ENCODE results near the gene RNF25.

Gene RNF25

GRCh38 chr2:218710334-218710686 lies 38.5 kb upstream of the RNF25 start:
- TF ChIP-seq, protein P1, sequence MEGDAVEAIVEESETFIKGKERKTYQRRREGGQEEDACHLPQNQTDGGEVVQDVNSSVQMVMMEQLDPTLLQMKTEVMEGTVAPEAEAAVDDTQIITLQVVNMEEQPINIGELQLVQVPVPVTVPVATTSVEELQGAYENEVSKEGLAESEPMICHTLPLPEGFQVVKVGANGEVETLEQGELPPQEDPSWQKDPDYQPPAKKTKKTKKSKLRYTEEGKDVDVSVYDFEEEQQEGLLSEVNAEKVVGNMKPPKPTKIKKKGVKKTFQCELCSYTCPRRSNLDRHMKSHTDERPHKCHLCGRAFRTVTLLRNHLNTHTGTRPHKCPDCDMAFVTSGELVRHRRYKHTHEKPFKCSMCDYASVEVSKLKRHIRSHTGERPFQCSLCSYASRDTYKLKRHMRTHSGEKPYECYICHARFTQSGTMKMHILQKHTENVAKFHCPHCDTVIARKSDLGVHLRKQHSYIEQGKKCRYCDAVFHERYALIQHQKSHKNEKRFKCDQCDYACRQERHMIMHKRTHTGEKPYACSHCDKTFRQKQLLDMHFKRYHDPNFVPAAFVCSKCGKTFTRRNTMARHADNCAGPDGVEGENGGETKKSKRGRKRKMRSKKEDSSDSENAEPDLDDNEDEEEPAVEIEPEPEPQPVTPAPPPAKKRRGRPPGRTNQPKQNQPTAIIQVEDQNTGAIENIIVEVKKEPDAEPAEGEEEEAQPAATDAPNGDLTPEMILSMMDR (IDR thresholded peaks at IDR 0.05; ENCODE audit: low read depth, low read length): no peak
- Histone ChIP-seq H3K27me3 (ENCODE audit: insufficient read depth, low read depth, severe bottlenecking) (no peaks in the 10 kb centered on the region), H3K4me3 (ENCODE audit: low read depth, low read length) (no peak overlapping the region; the same call in 1 of the 2 replicates), H3K27ac (peak overlapping the region; percentile 38; the same call in 1 of the 2 replicates), H3K36me3 (peaks cover 8% of the 10 kb centered on the region), H3K9me3 (ENCODE audit: severe bottlenecking) (no peaks in the 10 kb centered on the region)
- no peak for DNase-seq

DNA sequence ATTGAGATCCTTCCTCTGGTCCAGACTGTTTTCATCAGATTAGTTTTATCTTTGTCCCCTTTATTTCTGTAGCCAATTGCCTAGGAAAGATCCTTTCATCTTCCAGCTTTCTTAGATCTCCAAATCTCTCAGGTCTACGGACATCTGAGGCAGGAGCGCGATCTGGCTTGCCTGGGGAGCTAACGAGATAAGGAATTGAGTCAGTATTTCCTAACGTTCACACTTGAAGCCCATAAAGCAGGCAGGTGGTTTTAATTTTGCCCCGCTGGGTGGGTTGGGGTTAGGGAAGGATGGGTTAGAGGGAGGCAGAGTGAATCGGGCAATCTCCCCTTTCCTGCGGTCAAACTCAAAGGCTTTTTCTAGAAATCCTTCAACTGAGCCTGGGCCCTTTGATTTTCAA lies 38.1 kb upstream of the RNF25 start:
- DNase-seq: no peak
- TF ChIP-seq, protein P1 (IDR thresholded peaks at IDR 0.05; ENCODE audit: low read depth, low read length): no peak
- Histone ChIP-seq H3K27me3 (ENCODE audit: insufficient read depth, low read depth, severe bottlenecking) (no peaks in the 10 kb centered on the region), H3K9me3 (ENCODE audit: severe bottlenecking) (no peaks in the 10 kb centered on the region), H3K4me3 (ENCODE audit: low read depth, low read length) (no peak overlapping the region), H3K36me3 (peaks cover 4% of the 10 kb centered on the region; the same call in 1 of the 2 replicates), H3K27ac (no peak overlapping the region)

GRCh38 chr2:218708086-218708485 lies 36.3 kb upstream of the RNF25 start:
- no peak overlapping the region for H3K27ac ChIP-seq
- no peak overlapping the region for H3K4me3 ChIP-seq (ENCODE audit: low read depth, low read length)
- no peaks in the 10 kb centered on the region for H3K9me3 ChIP-seq (ENCODE audit: severe bottlenecking)
- H3K36me3 ChIP-seq: peaks cover 3% of the 10 kb centered on the region; the same call in 1 of the 2 replicates
- DNase-seq: no peak
- no peaks in the 10 kb centered on the region for H3K27me3 ChIP-seq (ENCODE audit: insufficient read depth, low read depth, severe bottlenecking)
- TF ChIP-seq, protein P1 (IDR thresholded peaks at IDR 0.05; ENCODE audit: low read depth, low read length): no peak

DNA sequence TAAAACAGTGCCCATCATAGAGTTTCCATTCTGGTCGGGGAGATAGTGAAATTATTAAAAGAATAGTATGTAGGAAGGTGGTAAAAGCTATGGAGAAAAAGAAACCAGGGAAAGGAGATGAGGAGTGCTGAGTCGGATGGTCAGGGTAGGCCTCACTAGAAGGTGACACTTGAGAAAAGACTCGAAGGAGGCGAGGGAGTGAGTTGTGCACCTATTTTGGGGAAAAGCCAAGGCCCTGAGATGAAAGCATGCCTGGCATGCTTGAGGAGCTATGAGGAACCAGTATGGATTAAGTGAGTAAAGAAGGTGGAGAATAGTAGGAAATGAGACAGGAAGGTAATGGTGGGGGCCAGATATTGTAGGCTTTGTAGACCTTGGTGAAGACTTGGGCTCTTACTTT lies 31.5 kb upstream of the RNF25 start:
- no peaks in the 10 kb centered on the region for H3K9me3 ChIP-seq (ENCODE audit: severe bottlenecking)
- no peaks in the 10 kb centered on the region for H3K27me3 ChIP-seq (ENCODE audit: insufficient read depth, low read depth, severe bottlenecking)
- 0 out of 2 replicates have a peak, but pooled peaks cover 5% of the 10 kb centered on the region for H3K36me3 ChIP-seq
- TF ChIP-seq, protein P1 (IDR thresholded peaks at IDR 0.05; ENCODE audit: low read depth, low read length): no peak
- no peak for DNase-seq
- H3K27ac ChIP-seq: no peak overlapping the region
- H3K4me3 ChIP-seq (ENCODE audit: low read depth, low read length): no peak overlapping the region

GRCh38 chr2:218701806-218702205 lies 30.0 kb upstream of the RNF25 start:
- Histone ChIP-seq H3K27me3 (ENCODE audit: insufficient read depth, low read depth, severe bottlenecking) (no peaks in the 10 kb centered on the region), H3K27ac (no peak overlapping the region), H3K4me3 (ENCODE audit: low read depth, low read length) (no peak overlapping the region), H3K36me3 (0 out of 2 replicates have a peak, but pooled peaks cover 5% of the 10 kb centered on the region), H3K9me3 (ENCODE audit: severe bottlenecking) (no peaks in the 10 kb centered on the region)
- TF ChIP-seq, protein P1 (IDR thresholded peaks at IDR 0.05; ENCODE audit: low read depth, low read length): no peak
- no peak for DNase-seq

- no peaks in the 10 kb centered on the region for H3K9me3 ChIP-seq (ENCODE audit: severe bottlenecking)
- peaks cover 12% of the 10 kb centered on the region; the same call in 1 of the 2 replicates for H3K36me3 ChIP-seq
- no peak overlapping the region for H3K27ac ChIP-seq
- H3K27me3 ChIP-seq (ENCODE audit: insufficient read depth, low read depth, severe bottlenecking): no peaks in the 10 kb centered on the region
- DNase-seq: no peak
- H3K4me3 ChIP-seq (ENCODE audit: low read depth, low read length): no peak overlapping the region
- TF ChIP-seq, protein P1 (IDR thresholded peaks at IDR 0.05; ENCODE audit: low read depth, low read length): no peak
Measured at GRCh38 chr2:218698885-218699284, 27.1 kb upstream of the RNF25 start.
